GM10847 (cell line): ENCODE measurements around the gene ENOPH1.

ENCODE experiments used
- POLR2A ChIP-seq: IDR thresholded peaks from 2 replicates; pipeline ENCODE4 v1.6.1; 2011; ENCODE audit not compliant: insufficient read length; ENCODE audit errors: extremely low read depth

The ENOPH1 gene

GRCh38 chr4:82447886-82448285, 17.5 kb downstream of the ENOPH1 start:
- no peak for TF ChIP-seq POLR2A

DNA sequence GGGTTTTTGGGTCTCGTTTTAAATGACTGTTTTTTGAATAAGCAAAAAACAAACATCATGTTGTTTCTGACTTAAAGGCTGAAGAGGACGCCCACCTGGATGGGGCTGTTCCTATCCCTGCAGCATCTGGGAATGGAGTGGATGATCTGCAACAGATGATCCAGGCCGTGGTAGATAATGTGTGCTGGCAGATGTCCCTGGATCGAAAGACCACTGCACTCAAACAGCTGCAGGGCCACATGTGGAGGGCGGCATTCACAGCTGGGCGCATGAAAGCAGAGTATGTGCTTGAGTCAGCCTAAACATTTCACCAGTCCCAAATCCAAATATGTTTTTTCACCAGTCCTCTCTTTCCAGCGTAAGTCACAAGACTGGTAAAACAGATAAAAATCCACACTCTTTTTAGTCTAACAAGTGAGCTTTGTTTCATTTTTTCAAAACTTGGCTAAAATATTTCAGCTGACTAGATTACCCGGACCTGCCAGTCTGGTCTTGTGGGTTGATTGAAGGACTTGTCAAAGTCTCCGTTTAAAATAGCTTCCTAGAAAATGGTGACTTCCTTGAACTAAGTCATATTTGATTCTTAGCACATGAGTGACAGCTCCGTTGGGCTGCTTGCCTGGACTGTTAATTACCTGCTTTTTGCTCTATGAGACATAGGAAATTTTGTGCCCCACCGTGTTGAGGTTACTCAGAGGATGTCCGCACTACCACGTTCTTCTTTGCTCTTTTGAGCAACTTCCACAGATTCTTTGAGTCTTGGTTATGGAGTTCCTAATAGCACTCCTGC, 20.8 kb downstream of the ENOPH1 start:
- TF ChIP-seq POLR2A: no peak

- TF ChIP-seq POLR2A: no peak
Measured at GRCh38 chr4:82452026-82452425, 21.6 kb downstream of the ENOPH1 start.

DNA sequence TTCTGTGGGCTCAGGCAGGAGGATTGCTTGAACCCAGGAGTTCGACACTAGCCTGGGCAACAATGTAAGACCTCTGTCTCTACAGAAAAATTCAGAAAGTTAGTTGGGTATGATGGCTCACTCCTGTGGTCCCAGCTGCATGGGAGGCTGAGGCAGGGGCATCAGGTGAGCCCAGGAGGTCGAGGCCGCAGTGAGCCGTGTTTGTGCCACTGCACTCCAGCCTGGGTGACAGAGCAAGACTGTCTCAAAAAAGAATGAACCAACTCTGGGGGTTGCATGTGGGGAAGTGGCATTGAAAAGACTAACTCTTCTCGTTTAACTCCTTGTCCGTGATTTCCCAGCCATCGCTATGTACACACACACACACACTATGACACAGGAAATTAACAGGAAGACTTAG, 26.9 kb downstream of the ENOPH1 start:
- no peak for TF ChIP-seq POLR2A

- no peak for TF ChIP-seq POLR2A
Measured at GRCh38 chr4:82458729-82459128, 28.3 kb downstream of the ENOPH1 start.

DNA sequence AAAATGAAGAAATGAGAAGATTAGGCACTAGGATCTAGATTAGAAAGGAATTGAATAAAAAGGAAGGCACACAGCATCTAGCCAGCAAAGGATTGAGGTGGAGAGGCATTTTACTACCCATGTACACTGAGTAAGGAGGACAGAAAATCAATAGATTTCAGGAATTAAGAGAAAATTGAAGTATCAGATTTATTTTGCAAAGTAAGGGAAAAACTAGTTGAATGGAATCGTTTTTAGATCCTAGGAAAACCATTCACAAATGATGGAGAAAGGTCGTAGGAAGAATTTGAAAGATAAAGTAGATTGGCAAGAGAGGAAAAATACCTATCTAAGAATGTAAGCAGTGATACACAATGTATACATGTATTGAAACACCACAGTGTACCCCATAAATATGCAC, 31.3 kb downstream of the ENOPH1 start:
- TF ChIP-seq POLR2A: no peak

DNA sequence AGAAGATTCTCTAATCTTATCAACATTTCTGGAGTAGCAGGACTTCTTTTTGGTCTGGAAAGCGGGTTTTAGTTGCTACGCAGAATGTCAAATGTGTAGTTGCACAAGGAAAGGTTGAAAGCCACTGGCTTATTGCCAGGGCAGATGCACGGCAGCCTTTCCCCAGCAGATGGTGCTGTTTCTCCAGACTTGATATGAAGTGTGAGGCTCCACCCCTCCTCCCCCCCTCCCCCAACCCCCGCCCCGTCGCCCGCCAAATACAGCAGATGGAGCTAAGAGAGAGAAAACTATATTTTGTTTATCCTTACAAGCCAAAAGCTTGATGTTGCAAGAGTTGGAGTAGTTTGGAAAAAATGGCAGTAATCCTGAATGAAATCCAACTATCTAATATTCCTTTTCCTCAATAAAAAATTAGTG, 32.0 kb downstream of the ENOPH1 start:
- TF ChIP-seq POLR2A: no peak

GRCh38 chr4:82463221-82463620, 32.8 kb downstream of the ENOPH1 start:
- no peak for TF ChIP-seq POLR2A

DNA sequence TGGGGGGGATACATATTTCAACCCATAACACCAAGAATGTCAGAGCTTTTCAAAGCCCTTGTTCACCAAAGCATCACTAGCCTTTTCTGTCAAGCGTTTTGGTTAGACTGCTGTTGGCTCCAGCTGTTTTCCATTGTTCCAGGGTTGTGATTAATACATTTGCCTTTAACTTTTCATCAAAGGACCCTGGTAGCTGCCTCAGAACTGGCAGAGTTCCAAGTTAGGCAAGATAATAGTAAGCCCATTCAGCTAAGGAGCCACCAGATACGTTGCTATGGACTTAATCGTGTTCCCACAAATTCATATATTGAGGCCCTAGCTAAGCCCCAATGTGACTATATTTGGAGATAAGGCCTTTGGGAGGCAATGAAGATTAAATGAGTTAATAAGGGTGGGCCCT, 37.1 kb downstream of the ENOPH1 start:
- TF ChIP-seq POLR2A: no peak

GRCh38 chr4:82469791-82470345, 39.5 kb downstream of the ENOPH1 start:
- no peak for TF ChIP-seq POLR2A

- no peak for TF ChIP-seq POLR2A
Measured at GRCh38 chr4:82473621-82474164, 43.3 kb downstream of the ENOPH1 start.

DNA sequence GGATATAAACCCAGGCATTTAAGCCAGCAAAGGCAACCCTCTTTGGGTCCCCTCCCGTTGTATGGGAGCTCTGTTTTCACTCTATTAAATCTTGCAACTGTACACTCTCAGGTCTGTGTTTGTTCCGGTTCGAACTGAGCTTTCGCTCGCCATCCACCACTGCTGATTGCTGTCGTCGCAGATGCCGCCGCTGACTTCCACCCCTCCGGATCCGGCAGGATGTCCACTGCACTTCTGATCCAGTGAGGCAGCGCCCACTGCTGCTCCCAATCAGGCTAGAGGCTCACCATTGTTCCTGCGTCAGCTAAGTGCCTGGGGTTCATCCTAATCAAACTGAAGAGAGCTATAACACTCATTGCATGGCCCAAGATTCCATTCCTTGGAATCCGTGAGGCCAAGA, 49.2 kb downstream of the ENOPH1 start:
- no peak for TF ChIP-seq POLR2A

DNA sequence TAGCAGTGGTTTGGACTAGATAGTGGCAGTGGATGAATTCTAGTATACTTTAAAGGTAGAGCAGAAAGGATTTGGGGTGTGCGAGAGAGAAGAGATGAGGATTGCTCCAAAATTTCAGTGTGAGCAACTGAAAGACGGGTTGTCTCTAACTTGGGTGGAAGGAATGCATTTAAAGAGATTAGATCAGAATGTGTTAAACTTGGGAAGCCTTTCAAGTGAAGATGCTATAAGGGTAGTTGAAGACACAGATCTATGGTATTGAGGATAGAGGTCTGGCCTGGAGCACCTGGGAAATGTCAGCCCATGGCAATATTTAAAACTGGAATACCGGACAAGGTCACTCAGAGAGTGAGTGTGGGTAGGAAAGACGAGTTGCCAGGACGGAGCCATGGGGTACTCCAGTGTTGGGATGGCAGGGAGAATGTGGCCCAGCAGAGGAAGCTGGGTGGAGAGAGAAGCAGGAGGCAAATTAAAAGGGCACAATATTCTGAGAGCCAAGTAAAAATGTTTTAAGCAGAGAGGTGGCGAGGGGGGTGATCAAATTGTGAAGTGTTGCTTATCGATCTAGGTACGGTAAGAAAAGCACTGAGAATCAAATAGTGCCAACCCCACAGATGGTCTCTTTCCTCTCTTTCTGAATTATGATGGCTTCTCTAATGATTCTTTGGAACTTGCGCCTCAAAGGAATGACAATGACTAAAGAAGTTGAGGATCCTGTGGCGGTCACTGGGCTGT, 50.5 kb downstream of the ENOPH1 start:
- TF ChIP-seq POLR2A: no peak

- TF ChIP-seq POLR2A: no peak
Measured at GRCh38 chr4:82481506-82481840, 51.1 kb downstream of the ENOPH1 start.

- no peak for TF ChIP-seq POLR2A
Measured at GRCh38 chr4:82482387-82482786, 52.0 kb downstream of the ENOPH1 start.

- no peak for TF ChIP-seq POLR2A
Measured at GRCh38 chr4:82484996-82485783, 54.8 kb downstream of the ENOPH1 start.

GRCh38 chr4:82489076-82489475, 58.7 kb downstream of the ENOPH1 start:
- no peak for TF ChIP-seq POLR2A
